ENCODE measurements around the gene MYMX.

DNA sequence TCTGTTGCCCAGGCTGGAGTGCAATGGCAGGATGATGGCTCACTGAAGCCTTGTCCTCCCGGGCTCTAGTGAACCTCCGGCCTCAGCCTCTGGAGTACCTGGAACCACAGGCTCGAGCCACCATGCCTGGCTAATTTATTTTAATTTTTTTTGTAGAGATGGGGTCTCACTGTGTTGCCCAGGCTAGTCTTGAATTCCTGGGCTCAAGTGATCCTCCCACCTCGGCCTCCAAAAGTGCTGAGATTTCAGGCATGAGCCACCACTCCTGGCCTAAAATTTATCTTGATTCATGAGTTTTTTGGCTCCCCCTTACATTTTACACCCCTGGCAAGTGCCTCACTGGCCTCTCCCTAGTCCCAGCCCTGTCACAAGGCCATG, 4.2 kb downstream of the MYMX start:
- no peak for TF ChIP-seq POLR2A (IDR thresholded peaks at IDR 0.05; ENCODE audit: low read depth, low read length)
- TF ChIP-seq TAF1 (IDR thresholded peaks at IDR 0.05; ENCODE audit: borderline replicate concordance, low read depth, low read length) = no peak
- TF ChIP-seq POLR2AphosphoS5 (IDR thresholded peaks at IDR 0.05; ENCODE audit: low read depth, low read length) = no peak

Measured in GM12892 (cell line).